Prostate gland (tissue), 2 donors: ENCODE measurements around the gene CHMP6.

ENCODE experiments used
- POLR2AphosphoS5 ChIP-seq: sonication (generic); formaldehyde crosslinking; IDR thresholded peaks from one replicate; pipeline ENCODE4 v1.6.1; 2017; ENCODE audit warnings: antibody characterized with exemption
- TF ChIP-seq, protein P1 (sequence below), 4 experiments: fragments of 200-600 bp in 2 of 4; fragments of 450-650 bp in 2 of 4; sonication (generic) in 2 of 4; IDR thresholded peaks; 1 replicate in 3 of 4; 2 replicates in 1 of 4; pipeline ENCODE4 v1.5.1; 2016 to 2019; ENCODE audit warnings: antibody characterized with exemption in 4 of 4, mild to moderate bottlenecking in 2 of 4, moderate library complexity in 2 of 4

DNA sequence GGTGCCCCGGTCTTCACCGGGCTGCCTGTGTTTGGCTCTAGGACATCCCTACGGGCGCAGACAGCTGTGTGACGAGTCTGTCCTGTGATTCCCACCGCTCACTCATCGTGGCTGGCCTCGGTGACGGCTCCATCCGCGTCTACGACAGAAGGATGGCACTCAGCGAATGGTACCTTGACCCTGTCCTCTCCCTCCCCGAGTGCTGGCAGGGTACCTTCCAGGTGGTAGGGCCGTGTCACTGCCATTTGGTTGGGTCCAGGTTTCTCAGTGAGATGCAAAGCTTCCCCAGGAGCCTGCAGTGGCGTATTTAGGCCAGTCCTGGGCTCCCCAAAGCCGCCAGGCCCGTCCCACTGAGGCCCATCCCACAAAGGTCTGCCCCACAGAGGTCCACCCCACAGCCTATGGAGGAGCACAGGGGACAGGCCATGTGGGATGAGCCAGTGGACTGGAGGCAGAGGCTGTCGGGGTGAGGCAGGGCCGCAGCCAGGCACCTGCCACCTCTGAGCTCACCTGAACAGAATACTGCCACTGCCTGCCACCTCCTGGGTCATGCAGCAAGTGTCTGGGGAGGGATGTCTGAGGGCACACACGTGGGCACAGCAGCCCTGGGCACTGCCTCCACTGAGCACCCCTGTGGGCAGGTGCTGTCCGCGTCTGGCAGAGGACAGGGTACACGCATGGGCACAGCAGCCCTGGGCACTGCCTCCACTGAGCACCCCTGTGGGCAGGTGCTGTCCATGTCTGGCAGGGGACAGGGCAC is 31.4 kb upstream of the CHMP6 start:
- TF ChIP-seq, protein P1, sequence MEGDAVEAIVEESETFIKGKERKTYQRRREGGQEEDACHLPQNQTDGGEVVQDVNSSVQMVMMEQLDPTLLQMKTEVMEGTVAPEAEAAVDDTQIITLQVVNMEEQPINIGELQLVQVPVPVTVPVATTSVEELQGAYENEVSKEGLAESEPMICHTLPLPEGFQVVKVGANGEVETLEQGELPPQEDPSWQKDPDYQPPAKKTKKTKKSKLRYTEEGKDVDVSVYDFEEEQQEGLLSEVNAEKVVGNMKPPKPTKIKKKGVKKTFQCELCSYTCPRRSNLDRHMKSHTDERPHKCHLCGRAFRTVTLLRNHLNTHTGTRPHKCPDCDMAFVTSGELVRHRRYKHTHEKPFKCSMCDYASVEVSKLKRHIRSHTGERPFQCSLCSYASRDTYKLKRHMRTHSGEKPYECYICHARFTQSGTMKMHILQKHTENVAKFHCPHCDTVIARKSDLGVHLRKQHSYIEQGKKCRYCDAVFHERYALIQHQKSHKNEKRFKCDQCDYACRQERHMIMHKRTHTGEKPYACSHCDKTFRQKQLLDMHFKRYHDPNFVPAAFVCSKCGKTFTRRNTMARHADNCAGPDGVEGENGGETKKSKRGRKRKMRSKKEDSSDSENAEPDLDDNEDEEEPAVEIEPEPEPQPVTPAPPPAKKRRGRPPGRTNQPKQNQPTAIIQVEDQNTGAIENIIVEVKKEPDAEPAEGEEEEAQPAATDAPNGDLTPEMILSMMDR (IDR thresholded peaks at IDR 0.05), result no peak
- TF ChIP-seq POLR2AphosphoS5, result no peak
